Neural progenitor cell (in vitro differentiated cells): ENCODE results near the gene DYSF. TPM values are rescaled to one million over a fixed set of nuclear protein-coding genes. Genes with fewer than 3 reads are reported as not detected.

Experiments used
- DNase-seq: peaks from one replicate; pipeline ENCODE4 v3.0.0-alpha.2; 2016; ENCODE audit warnings: low spot score
- H2AFZ ChIP-seq: fragments of 200-600 bp; sonication (generic); replicated peaks from 2 replicates; pipeline ENCODE4 v1.6.1; 2016; ENCODE audit warnings: antibody characterized with exemption
- H3F3A ChIP-seq: fragments of 200-600 bp; sonication (generic); 2 replicates; pipeline ENCODE4 v1.6.1; 2016; ENCODE audit warnings: antibody characterized with exemption, low read depth
- H3K27ac ChIP-seq: fragments of 200-600 bp; sonication (generic); 2 replicates; pipeline ENCODE4 v1.5.1; 2016; ENCODE audit warnings: mild to moderate bottlenecking
- H3K27me3 ChIP-seq: fragments of 200-600 bp; sonication (generic); 2 replicates; pipeline ENCODE4 v1.6.1; 2016; ENCODE audit warnings: mild to moderate bottlenecking, moderate library complexity
- H3K36me3 ChIP-seq: fragments of 200-600 bp; sonication (generic); 2 replicates; pipeline ENCODE4 v1.5.1; 2016
- H3K4me1 ChIP-seq: fragments of 200-600 bp; sonication (generic); 2 replicates; pipeline ENCODE4 v1.6.1; 2016; ENCODE audit warnings: mixed run types
- H3K4me2 ChIP-seq: fragments of 200-600 bp; sonication (generic); 2 replicates; pipeline ENCODE4 v1.6.1; 2016
- H3K4me3 ChIP-seq: fragments of 200-600 bp; sonication (generic); 2 replicates; pipeline ENCODE4 v1.5.1; 2016
- H3K79me2 ChIP-seq: fragments of 200-600 bp; sonication (generic); 2 replicates; pipeline ENCODE4 v1.6.1; 2016; ENCODE audit warnings: low read depth
- H3K9ac ChIP-seq: fragments of 200-600 bp; sonication (generic); 2 replicates; pipeline ENCODE4 v1.6.1; 2016
- H3K9me3 ChIP-seq: fragments of 200-600 bp; sonication (generic); 2 replicates; pipeline ENCODE4 v1.5.1; 2016; ENCODE audit warnings: low read depth
- H4K20me1 ChIP-seq: fragments of 200-600 bp; sonication (generic); 2 replicates; pipeline ENCODE4 v1.6.1; 2016; ENCODE audit warnings: low read depth
- H3K27ac Mint-ChIP-seq: 3 replicates; pipeline ENCODE4 v1.8.0; 2021; ENCODE audit warnings: mixed read lengths
- H3K27me3 Mint-ChIP-seq: 2 replicates; pipeline ENCODE4 v1.8.0; 2022; ENCODE audit warnings: low read depth, mild to moderate bottlenecking, inconsistent platforms, moderate library complexity, mixed read lengths; ENCODE audit not compliant: insufficient read depth
- H3K36me3 Mint-ChIP-seq: 3 replicates; pipeline ENCODE4 v1.8.0; 2021; ENCODE audit warnings: mixed read lengths
- H3K4me1 Mint-ChIP-seq: 3 replicates; pipeline ENCODE4 v1.8.0; 2021; ENCODE audit warnings: mixed read lengths
- H3K4me3 Mint-ChIP-seq: 3 replicates; pipeline ENCODE4 v1.8.0; 2021; ENCODE audit warnings: mild to moderate bottlenecking, moderate library complexity, mixed read lengths
- H3K9me3 Mint-ChIP-seq: 3 replicates; pipeline ENCODE4 v1.8.0; 2020; ENCODE audit warnings: mixed read lengths
- CTCF ChIP-seq: fragments of 200-600 bp; sonication (generic); IDR thresholded peaks from 2 replicates; pipeline ENCODE4 v1.5.1; 2017; ENCODE audit warnings: antibody characterized with exemption, mild to moderate bottlenecking
- EZH2 ChIP-seq: fragments of 200-600 bp; sonication (generic); IDR thresholded peaks from 2 replicates; pipeline ENCODE4 v1.6.1; 2017; ENCODE audit warnings: antibody characterized with exemption, mild to moderate bottlenecking, moderate library complexity
- EZH2phosphoT487 ChIP-seq: fragments of 200-600 bp; sonication (generic); IDR thresholded peaks from 2 replicates; pipeline ENCODE4 v1.6.1; 2017; ENCODE audit warnings: antibody characterized with exemption
- total RNA-seq: library from RNA; depleted of rRNA; stranded (reverse); fragments of >200 nt; gene quantifications from 2 replicates; pipeline ENCODE4 v1.2.3, GENCODE V29; 2015; ENCODE audit warnings: low replicate concordance

DYSF gene
- total RNA-seq, 1 donor from 2014 or later = 0.39 TPM

GRCh38 chr2:71469403-71470398 is 16.3 kb downstream of the DYSF start:
- no peak overlapping the region for H3K4me3 Mint-ChIP-seq
- H3F3A ChIP-seq = peaks cover 6% of the 10 kb centered on the region
- H3K4me1 Mint-ChIP-seq = peaks cover 9% of the 10 kb centered on the region
- H3K9me3 ChIP-seq = no peaks in the 10 kb centered on the region
- no peaks in the 10 kb centered on the region for H3K36me3 ChIP-seq
- H2AFZ ChIP-seq = no peak overlapping the region
- no peaks in the 10 kb centered on the region for H3K9me3 Mint-ChIP-seq
- H3K36me3 Mint-ChIP-seq = no peaks in the 10 kb centered on the region
- no peaks in the 10 kb centered on the region for H3K79me2 ChIP-seq
- H3K27ac ChIP-seq = no peak overlapping the region
- no peak overlapping the region for H3K4me3 ChIP-seq
- peaks cover 55% of the 10 kb centered on the region for H3K27me3 ChIP-seq
- no peak for DNase-seq
- peaks cover 7% of the 10 kb centered on the region for H3K4me1 ChIP-seq
- peaks cover 18% of the 10 kb centered on the region for H3K27me3 Mint-ChIP-seq
- no peak overlapping the region for H3K4me2 ChIP-seq
- H4K20me1 ChIP-seq = peaks cover 10% of the 10 kb centered on the region
- TF ChIP-seq EZH2phosphoT487 = no peak
- TF ChIP-seq EZH2 = no peak
- TF ChIP-seq CTCF = no peak
- no peak overlapping the region for H3K27ac Mint-ChIP-seq
- H3K9ac ChIP-seq = no peak overlapping the region

- Histone ChIP-seq H3K79me2 (no peaks in the 10 kb centered on the region), H2AFZ (no peak overlapping the region), H3K4me2 (no peak overlapping the region), H3K4me3 (no peak overlapping the region), H3F3A (no peaks in the 10 kb centered on the region), H3K27ac (no peak overlapping the region), H3K9ac (no peak overlapping the region), H3K4me1 (peaks cover 7% of the 10 kb centered on the region), H3K36me3 (no peaks in the 10 kb centered on the region), H4K20me1 (peaks cover 1% of the 10 kb centered on the region), H3K27me3 (peaks cover 40% of the 10 kb centered on the region), H3K9me3 (no peaks in the 10 kb centered on the region)
- no peak overlapping the region for H3K4me3 Mint-ChIP-seq
- DNase-seq = no peak
- TF ChIP-seq CTCF (no peak), EZH2phosphoT487 (no peak), EZH2 (no peak)
- no peak overlapping the region for H3K27ac Mint-ChIP-seq
- H3K9me3 Mint-ChIP-seq = peaks cover 3% of the 10 kb centered on the region
- peaks cover 9% of the 10 kb centered on the region for H3K4me1 Mint-ChIP-seq
- H3K36me3 Mint-ChIP-seq = no peaks in the 10 kb centered on the region
- H3K27me3 Mint-ChIP-seq = peaks cover 18% of the 10 kb centered on the region
These were observed 17.9 kb downstream of the DYSF start for GRCh38 chr2:71471276-71471675.

- no peak overlapping the region for H3K4me2 ChIP-seq
- H3K4me1 Mint-ChIP-seq = peaks cover 9% of the 10 kb centered on the region
These were observed 18.7 kb downstream of the DYSF start for GRCh38 chr2:71472019-71472418.

More at GRCh38 chr2:71472019-71472418, 18.7 kb downstream of the DYSF start:
- H3K9me3 Mint-ChIP-seq = peaks cover 3% of the 10 kb centered on the region
- Histone ChIP-seq H3K9ac (no peak overlapping the region), H3K4me1 (peaks cover 4% of the 10 kb centered on the region), H3K9me3 (no peaks in the 10 kb centered on the region), H3K4me3 (no peak overlapping the region), H3K79me2 (no peaks in the 10 kb centered on the region), H2AFZ (no peak overlapping the region), H4K20me1 (no peaks in the 10 kb centered on the region), H3K27me3 (peaks cover 32% of the 10 kb centered on the region), H3K36me3 (no peaks in the 10 kb centered on the region), H3K27ac (no peak overlapping the region), H3F3A (no peaks in the 10 kb centered on the region)
- H3K36me3 Mint-ChIP-seq = no peaks in the 10 kb centered on the region
- no peak for DNase-seq
- TF ChIP-seq CTCF = no peak
- no peak for TF ChIP-seq EZH2
- no peak for TF ChIP-seq EZH2phosphoT487
- H3K4me3 Mint-ChIP-seq = no peak overlapping the region
- H3K27ac Mint-ChIP-seq = no peak overlapping the region
- peaks cover 18% of the 10 kb centered on the region for H3K27me3 Mint-ChIP-seq
